GM12892 (cell line): ENCODE measurements around the gene ST6GAL1.

Experiments used
- DNase-seq: peaks from one replicate; pipeline ENCODE4 v3.0.0; 2011; ENCODE audit not compliant: insufficient read length
- FAIRE-seq: peaks from 2 replicates; lab custom pipeline; 2011; peaks lifted over from hg19 to GRCh38; lab: Jason Lieb, UNC
- POLR2A ChIP-seq: IDR thresholded peaks from 2 replicates; pipeline ENCODE4 v1.6.1; 2011; ENCODE audit warnings: low read depth, low read length, control low read depth
- POLR2AphosphoS5 ChIP-seq: IDR thresholded peaks from 2 replicates; pipeline ENCODE4 v1.6.1; 2011; ENCODE audit warnings: low read depth, low read length, control low read depth
- TAF1 ChIP-seq: IDR thresholded peaks from 2 replicates; pipeline ENCODE4 v1.6.1; 2011; ENCODE audit warnings: low read depth, mild to moderate bottlenecking, control low read depth, low read length, borderline replicate concordance

Gene ST6GAL1

DNA sequence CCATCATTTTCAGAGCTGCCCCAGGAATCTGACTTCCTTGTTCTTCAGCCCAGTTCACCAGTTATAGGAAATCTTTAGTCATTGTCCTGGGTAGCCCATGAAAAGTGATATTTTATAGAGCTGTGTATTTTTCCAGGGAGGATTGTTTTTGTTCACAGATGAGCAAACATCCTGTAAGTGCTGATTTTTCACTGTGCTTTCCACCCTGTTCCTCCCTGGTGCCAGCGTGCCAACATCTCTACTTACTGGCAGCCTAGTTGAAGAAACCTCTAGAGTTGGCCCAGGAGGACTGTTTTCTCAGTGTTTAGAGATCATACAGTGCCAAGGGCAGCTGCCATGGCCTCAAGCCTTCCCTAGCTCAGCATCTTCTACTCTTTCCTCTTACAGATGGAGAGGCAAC is 41.3 kb downstream of the ST6GAL1 start:
- FAIRE-seq (no peak), DNase-seq (no peak)
- no peak for TF ChIP-seq POLR2A
- no peak for TF ChIP-seq TAF1
- TF ChIP-seq POLR2AphosphoS5: no peak

DNA sequence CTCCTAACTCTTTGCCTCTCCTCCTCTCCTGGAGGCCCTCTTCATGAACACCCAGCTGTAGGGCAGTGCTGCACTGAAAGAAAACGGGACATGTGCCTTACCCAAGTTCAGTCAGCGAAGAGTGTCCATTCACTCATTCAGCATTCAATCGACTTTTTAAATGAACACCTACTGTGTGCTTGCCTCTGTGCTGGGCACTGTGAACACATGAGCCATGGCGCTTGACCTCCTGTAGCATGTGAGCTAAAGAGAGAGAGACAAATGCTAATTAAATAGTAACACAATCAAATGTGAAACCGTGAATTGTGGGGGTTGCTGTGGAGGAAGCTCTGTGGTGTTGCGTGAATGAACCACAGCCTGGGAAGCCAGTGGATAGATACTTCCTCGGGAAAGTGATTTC is 43.4 kb downstream of the ST6GAL1 start:
- TF ChIP-seq TAF1 (no peak), POLR2AphosphoS5 (no peak), POLR2A (no peak)
- FAIRE-seq (no peak), DNase-seq (no peak)

DNA sequence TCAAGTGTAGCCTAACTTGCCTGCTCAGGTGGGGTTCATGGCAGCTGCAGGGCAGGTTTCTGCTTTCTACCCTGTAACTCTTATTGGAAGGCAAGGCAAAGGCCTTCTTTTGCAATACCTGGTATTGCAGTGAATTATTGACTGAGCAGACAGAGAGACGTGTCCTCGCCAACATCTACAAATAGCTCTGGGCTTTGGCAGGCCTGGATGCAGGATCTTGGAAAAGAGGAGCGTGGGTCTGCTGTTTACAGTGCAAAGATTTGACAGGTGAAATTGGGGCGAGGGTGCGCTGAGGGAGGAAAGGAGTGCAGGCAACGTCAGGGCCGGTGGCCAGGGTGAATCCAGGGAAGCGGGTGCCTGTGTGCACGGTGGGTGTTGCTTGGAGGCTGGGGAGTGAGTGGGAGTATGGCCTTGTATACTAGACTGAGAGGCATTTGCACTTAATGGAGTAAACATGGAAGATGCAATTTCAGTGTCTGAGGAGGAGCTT is 44.5 kb downstream of the ST6GAL1 start:
- FAIRE-seq (no peak), DNase-seq (no peak)
- no peak for TF ChIP-seq POLR2AphosphoS5
- no peak for TF ChIP-seq TAF1

DNA sequence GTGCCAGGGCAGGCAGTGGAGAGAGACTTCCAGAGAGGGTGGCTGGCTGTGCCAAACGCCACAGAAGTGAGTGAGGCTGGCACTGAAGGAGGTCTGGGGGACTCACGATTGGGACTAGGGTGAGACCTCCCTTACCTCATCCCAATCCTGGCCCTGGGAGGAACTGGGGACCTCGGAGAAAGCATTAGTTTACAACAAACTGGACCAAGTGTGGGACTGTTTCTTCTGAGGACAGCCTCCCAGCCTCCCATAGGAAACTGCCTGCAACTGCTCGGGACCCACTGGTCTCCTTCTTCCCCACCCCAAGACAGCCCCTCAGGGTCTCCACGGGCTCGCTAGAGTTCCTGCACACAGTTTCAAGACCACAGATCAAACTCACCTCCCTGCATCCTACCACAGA is 45.4 kb downstream of the ST6GAL1 start:
- DNase-seq: no peak
- no peak for TF ChIP-seq TAF1
- TF ChIP-seq POLR2A: no peak
- no peak for TF ChIP-seq POLR2AphosphoS5
- FAIRE-seq: no peak

- TF ChIP-seq TAF1 (no peak), POLR2A (no peak), POLR2AphosphoS5 (no peak)
- no peak for DNase-seq
- FAIRE-seq: no peak
These were observed 46.8 kb downstream of the ST6GAL1 start for GRCh38 chr3:186976837-186977750.

DNA sequence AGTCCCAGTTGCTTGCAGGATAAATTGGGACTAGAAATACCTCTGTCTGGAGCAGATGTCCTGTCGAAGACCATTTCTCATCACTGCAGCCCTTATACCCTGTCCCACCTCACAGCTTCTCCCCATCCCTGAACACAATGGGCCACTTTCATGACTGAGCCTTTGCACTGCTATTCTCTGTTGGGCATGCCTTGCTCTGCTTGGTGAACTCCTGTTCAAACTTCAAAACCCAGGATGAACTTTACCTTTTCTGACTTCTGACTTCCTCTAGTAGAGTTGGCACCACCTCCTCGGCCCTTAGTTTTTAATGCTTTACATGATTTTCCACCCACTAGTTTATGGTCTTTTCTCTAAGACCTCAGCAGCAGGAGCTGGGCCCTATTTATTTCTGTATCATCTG is 48.4 kb downstream of the ST6GAL1 start:
- TF ChIP-seq POLR2A: no peak
- no peak for TF ChIP-seq TAF1
- TF ChIP-seq POLR2AphosphoS5: no peak
- no peak for DNase-seq
- FAIRE-seq: no peak

- DNase-seq: no peak
- TF ChIP-seq TAF1 (no peak), POLR2A (no peak), POLR2AphosphoS5 (no peak)
- no peak for FAIRE-seq
These were observed 49.5 kb downstream of the ST6GAL1 start for GRCh38 chr3:186979852-186980251.

DNA sequence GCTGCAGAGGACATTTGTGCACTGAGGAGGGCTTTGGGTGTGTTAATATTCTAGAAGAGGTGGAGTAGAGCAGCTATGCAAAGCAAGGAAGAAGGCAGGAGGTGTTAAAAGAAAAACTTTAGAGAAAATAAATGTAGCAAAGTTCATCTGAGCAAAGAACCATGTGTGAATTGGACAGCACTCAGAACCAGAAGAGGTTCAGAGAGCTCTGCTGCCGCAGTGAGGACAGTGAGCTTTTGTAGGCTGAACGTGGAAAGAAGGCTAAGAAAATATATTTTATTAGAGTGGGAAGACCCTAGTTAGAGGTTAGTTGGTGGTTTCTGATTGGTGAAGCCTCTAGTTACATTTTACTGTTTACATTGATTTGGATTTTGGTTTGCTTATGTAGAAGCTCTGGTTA is 50.7 kb downstream of the ST6GAL1 start:
- no peak for FAIRE-seq
- TF ChIP-seq POLR2A (no peak), TAF1 (no peak), POLR2AphosphoS5 (no peak)
- no peak for DNase-seq

DNA sequence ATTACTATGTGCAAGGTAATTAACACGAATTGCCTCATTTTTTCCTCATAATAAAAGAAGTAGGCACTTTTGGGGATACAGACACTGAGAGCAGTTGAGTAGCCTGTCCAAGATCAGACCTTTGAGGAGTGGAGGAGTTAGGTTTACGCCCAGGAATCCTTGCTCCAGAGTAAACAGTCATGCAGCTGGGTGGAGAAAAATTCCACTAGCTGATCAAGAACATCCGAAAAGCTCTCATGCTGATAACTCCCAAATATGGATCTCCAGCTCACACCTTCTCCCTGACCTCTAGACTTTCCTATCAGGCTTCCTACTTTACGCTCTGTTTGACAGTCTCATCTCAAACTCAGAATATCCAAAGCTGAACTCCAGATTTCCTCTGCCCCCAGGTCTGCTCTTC is 53.3 kb downstream of the ST6GAL1 start:
- TF ChIP-seq POLR2A: no peak
- TF ChIP-seq TAF1: no peak
- TF ChIP-seq POLR2AphosphoS5: no peak
- no peak for FAIRE-seq

GRCh38 chr3:186984064-186984463 is 53.7 kb downstream of the ST6GAL1 start:
- DNase-seq: no peak
- no peak for FAIRE-seq
- TF ChIP-seq POLR2A (no peak), POLR2AphosphoS5 (no peak), TAF1 (no peak)

More for the DNA sequence above, 53.3 kb downstream of the ST6GAL1 start:
- no peak for DNase-seq

- DNase-seq (peak; percentile 37), FAIRE-seq (peak; percentile 88)
- TF ChIP-seq POLR2AphosphoS5 (no peak), TAF1 (no peak), POLR2A (no peak)
These were observed 55.5 kb downstream of the ST6GAL1 start for GRCh38 chr3:186985661-186986364.
